ENCODE measurements around the gene LAMA2.

Gene LAMA2

DNA sequence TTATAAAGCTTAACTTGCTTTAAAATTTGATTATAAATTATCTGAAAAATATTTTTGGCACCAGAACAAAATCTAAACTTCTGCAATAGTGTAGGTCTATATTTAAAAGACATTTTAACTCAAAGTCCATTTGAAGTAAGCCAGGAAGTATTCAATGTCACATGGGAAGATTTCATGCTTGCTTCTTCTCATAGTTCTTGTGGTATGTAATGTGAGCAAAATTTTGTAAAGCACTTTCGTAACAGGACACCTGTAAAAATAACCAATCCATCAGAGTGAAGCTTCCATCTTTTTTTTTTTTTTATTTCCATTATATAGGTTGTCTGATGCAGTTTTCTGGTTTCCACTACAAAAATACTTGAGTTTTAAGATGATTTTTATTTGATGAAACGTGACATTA is 386.1 kb downstream of the LAMA2 start:
- ChIA-PET CTCF (no interaction called here), POLR2A (no interaction called here)

DNA sequence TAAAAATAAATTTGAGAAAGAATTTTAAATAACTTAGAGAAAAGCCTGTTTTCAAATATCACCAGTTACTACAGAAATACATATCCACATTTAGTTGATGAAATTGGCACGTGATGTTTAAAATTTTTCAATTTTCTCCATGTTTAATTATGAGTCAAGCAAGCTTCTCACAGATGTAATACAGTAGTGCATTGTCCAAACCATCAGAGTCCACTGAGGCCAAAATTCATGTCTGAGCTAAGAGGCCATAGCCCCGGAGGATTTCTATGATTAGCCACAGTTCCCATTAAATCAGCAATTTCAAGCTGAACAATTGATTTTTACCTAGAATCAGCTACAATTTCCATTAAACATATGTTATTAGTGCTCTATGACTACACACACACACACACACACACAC is 387.0 kb downstream of the LAMA2 start:
- ChIA-PET CTCF (interaction anchor here (0.6 to 1.5 kb wide), 2 partner anchors 18 to 66 kb away, joined by 3 to 4 read pairs; no protein-coding TSS in a partner anchor), POLR2A (no interaction called here)
- TF ChIP-seq FOXK2 (IDR thresholded peaks at IDR 0.05) (no peak), LEF1 (IDR thresholded peaks at IDR 0.05; ENCODE audit: borderline replicate concordance) (no peak), FOXM1 (IDR thresholded peaks at IDR 0.05; ENCODE audit: borderline replicate concordance) (no peak), SUZ12 (IDR thresholded peaks at IDR 0.05) (no peak), SP1 (IDR thresholded peaks at IDR 0.05) (no peak), BHLHE40 (IDR thresholded peaks at IDR 0.05; ENCODE audit: borderline replicate concordance) (no peak), L3MBTL2 (conservative IDR thresholded peaks at IDR 0.05) (no peak), ELF4 (IDR thresholded peaks at IDR 0.05) (no peak), ARNT (IDR thresholded peaks at IDR 0.05) (no peak), NFRKB (IDR thresholded peaks at IDR 0.05) (no peak), TARDBP (IDR thresholded peaks at IDR 0.05) (no peak), CTBP1 (IDR thresholded peaks at IDR 0.05; ENCODE audit: borderline replicate concordance) (no peak), FOXA1 (IDR thresholded peaks at IDR 0.05) (no peak), HDGF (IDR thresholded peaks at IDR 0.05; ENCODE audit: borderline replicate concordance) (no peak)
- TF ChIP-seq, protein P1, sequence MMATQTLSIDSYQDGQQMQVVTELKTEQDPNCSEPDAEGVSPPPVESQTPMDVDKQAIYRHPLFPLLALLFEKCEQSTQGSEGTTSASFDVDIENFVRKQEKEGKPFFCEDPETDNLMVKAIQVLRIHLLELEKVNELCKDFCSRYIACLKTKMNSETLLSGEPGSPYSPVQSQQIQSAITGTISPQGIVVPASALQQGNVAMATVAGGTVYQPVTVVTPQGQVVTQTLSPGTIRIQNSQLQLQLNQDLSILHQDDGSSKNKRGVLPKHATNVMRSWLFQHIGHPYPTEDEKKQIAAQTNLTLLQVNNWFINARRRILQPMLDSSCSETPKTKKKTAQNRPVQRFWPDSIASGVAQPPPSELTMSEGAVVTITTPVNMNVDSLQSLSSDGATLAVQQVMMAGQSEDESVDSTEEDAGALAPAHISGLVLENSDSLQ (IDR thresholded peaks at IDR 0.05) = no peak
- no peak for DNase-seq (ENCODE audit: extremely low spot score)

More for the DNA sequence above, 386.1 kb downstream of the LAMA2 start:
- TF ChIP-seq ELF4 (IDR thresholded peaks at IDR 0.05) (no peak), LEF1 (IDR thresholded peaks at IDR 0.05; ENCODE audit: borderline replicate concordance) (no peak), ZNF384 (IDR thresholded peaks at IDR 0.05) (no peak), FOXM1 (IDR thresholded peaks at IDR 0.05; ENCODE audit: borderline replicate concordance) (no peak), TARDBP (IDR thresholded peaks at IDR 0.05) (no peak), CTBP1 (IDR thresholded peaks at IDR 0.05; ENCODE audit: borderline replicate concordance) (no peak), FOXA1 (IDR thresholded peaks at IDR 0.05) (no peak), NFRKB (IDR thresholded peaks at IDR 0.05) (no peak), FOXK2 (IDR thresholded peaks at IDR 0.05) (no peak), L3MBTL2 (conservative IDR thresholded peaks at IDR 0.05) (no peak), HDGF (IDR thresholded peaks at IDR 0.05; ENCODE audit: borderline replicate concordance) (no peak), SP1 (IDR thresholded peaks at IDR 0.05) (no peak), SUZ12 (IDR thresholded peaks at IDR 0.05) (no peak), BHLHE40 (IDR thresholded peaks at IDR 0.05; ENCODE audit: borderline replicate concordance) (no peak)
- TF ChIP-seq, protein P1 (IDR thresholded peaks at IDR 0.05) = no peak
- no peak for DNase-seq (ENCODE audit: extremely low spot score)

DNA sequence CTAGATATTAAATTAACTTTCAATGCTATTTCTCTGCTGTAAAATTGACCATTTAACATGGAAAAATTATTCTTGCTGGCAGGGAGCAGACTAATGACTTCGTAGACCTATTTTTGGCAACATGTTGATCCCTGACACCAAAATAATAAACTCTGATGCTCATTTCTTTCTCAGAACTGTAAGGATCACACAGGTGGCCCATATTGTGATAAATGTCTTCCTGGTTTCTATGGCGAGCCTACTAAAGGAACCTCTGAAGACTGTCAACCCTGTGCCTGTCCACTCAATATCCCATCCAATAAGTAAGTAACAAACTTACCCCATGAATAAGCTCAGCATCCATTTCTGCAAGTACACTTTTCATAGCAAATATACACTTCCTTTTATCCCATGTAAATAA is 387.5 kb downstream of the LAMA2 start:
- ChIA-PET POLR2A (no interaction called here), CTCF (interaction anchor here (1.5 kb wide), 1 partner anchor 18 kb away, joined by 3 read pairs; no protein-coding TSS in a partner anchor)
- DNase-seq (ENCODE audit: extremely low spot score) = no peak
- TF ChIP-seq ZNF384 (IDR thresholded peaks at IDR 0.05) (no peak), FOXM1 (IDR thresholded peaks at IDR 0.05; ENCODE audit: borderline replicate concordance) (no peak), TARDBP (IDR thresholded peaks at IDR 0.05) (no peak), BHLHE40 (IDR thresholded peaks at IDR 0.05; ENCODE audit: borderline replicate concordance) (no peak), HDGF (IDR thresholded peaks at IDR 0.05; ENCODE audit: borderline replicate concordance) (no peak), FOXA1 (IDR thresholded peaks at IDR 0.05) (no peak), ELF4 (IDR thresholded peaks at IDR 0.05) (no peak), NFRKB (IDR thresholded peaks at IDR 0.05) (no peak), ARNT (IDR thresholded peaks at IDR 0.05) (no peak), SP1 (IDR thresholded peaks at IDR 0.05) (no peak), LEF1 (IDR thresholded peaks at IDR 0.05; ENCODE audit: borderline replicate concordance) (no peak), FOXK2 (IDR thresholded peaks at IDR 0.05) (no peak), CTBP1 (IDR thresholded peaks at IDR 0.05; ENCODE audit: borderline replicate concordance) (no peak)
- TF ChIP-seq, protein P1 (IDR thresholded peaks at IDR 0.05) = no peak

DNA sequence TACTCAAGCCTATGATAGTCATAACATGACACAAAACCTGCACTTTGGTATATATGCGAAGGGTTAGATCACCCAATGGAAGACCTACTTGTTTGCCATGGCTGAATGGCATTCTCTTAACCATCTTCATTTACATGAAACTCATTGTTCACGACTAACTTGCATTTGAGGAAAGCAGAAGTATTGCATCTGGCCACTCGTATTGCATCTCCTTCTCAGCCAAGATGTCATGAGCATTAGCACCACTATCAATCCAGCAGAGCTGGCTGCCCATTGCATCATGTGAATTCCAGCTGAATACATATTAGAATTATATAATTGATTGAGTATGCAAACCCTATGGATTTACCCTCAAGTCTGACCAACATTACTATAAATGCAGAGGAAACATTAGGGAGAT is 390.2 kb downstream of the LAMA2 start:
- ChIA-PET POLR2A (no interaction called here), CTCF (no interaction called here)
- no peak for DNase-seq (ENCODE audit: extremely low spot score)
- no peak for TF ChIP-seq NFRKB (IDR thresholded peaks at IDR 0.05)
- no peak for TF ChIP-seq SUZ12 (IDR thresholded peaks at IDR 0.05)

DNA sequence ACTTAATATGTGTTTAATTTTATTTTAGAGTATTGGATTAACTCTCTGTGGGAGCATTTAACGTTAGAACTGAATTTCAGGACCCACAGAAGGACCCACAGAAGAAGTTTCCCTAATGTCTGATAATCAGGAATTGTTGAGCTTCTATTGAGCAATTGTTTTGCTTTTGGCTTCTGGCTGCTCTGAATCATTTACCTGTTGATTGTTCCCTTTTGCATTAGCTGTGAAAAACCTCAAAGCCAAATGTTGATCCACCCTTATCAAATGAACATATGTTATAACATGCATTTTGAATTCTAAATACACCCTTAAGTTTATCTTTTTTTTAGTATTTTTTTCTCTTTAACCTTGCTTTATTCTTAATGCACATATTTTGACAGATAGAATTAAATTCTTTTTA is 393.5 kb downstream of the LAMA2 start:
- POLR2A ChIA-PET = no interaction called here
- TF ChIP-seq ARNT (IDR thresholded peaks at IDR 0.05) (no peak), FOXM1 (IDR thresholded peaks at IDR 0.05; ENCODE audit: borderline replicate concordance) (no peak), HDGF (IDR thresholded peaks at IDR 0.05; ENCODE audit: borderline replicate concordance) (no peak), SUZ12 (IDR thresholded peaks at IDR 0.05) (no peak), TARDBP (IDR thresholded peaks at IDR 0.05) (no peak), BHLHE40 (IDR thresholded peaks at IDR 0.05; ENCODE audit: borderline replicate concordance) (no peak), CTBP1 (IDR thresholded peaks at IDR 0.05; ENCODE audit: borderline replicate concordance) (no peak), LEF1 (IDR thresholded peaks at IDR 0.05; ENCODE audit: borderline replicate concordance) (no peak), ZNF384 (IDR thresholded peaks at IDR 0.05) (no peak), NFRKB (IDR thresholded peaks at IDR 0.05) (no peak), SP1 (IDR thresholded peaks at IDR 0.05) (no peak), FOXK2 (IDR thresholded peaks at IDR 0.05) (no peak), FOXA1 (IDR thresholded peaks at IDR 0.05) (no peak), ELF4 (IDR thresholded peaks at IDR 0.05) (no peak), L3MBTL2 (conservative IDR thresholded peaks at IDR 0.05) (no peak)
- TF ChIP-seq, protein P1 (IDR thresholded peaks at IDR 0.05) = no peak
- CTCF ChIA-PET = interaction anchor here (1.1 kb wide), 1 partner anchor 9 kb away, joined by 4 read pairs; no protein-coding TSS in a partner anchor
- no peak for DNase-seq (ENCODE audit: extremely low spot score)
